OCI-LY7 (cell line): Measurements from ENCODE around the gene PTRHD1. TPM values are rescaled to one million over a fixed set of nuclear protein-coding genes. Genes with fewer than 3 reads are reported as not detected.

Experiments
- BruUV-seq: library from RNA; stranded (reverse); fragments of 400-500 nt; replicated peaks from 2 replicates; lab custom pipeline; 2021; lab: Mats Ljungman, UMichigan
- CTCF ChIA-PET: fragments of 300-600 bp; sonication (Branson Sonifier 250); formaldehyde crosslinking; loops from one replicate; lab custom pipeline; 2022; ENCODE audit warnings: antibody characterized with exemption; ENCODE audit not compliant: unreplicated experiment; lab: Charles Lee
- POLR2A ChIA-PET: fragments of 300-600 bp; sonication (Branson Sonifier 250); formaldehyde crosslinking; loops from one replicate; lab custom pipeline; 2022; ENCODE audit warnings: antibody characterized with exemption; lab: Charles Lee
- DNase-seq: peaks from one replicate; pipeline ENCODE4 v3.0.0-alpha.2; 2015; ENCODE audit warnings: low spot score
- H2AFZ ChIP-seq: fragments of 200-600 bp; sonication (generic), shearing (Covaris generic); 2 replicates; pipeline ENCODE4 v1.6.1; 2014; ENCODE audit warnings: mild to moderate bottlenecking, antibody characterized with exemption, low read length, moderate library complexity
- H3K27ac ChIP-seq: fragments of 200-600 bp; sonication (generic); 2 replicates; pipeline ENCODE4 v1.5.1; 2014; ENCODE audit warnings: mixed run types, low read depth, mild to moderate bottlenecking, moderate library complexity, low read length, inconsistent platforms; ENCODE audit not compliant: poor library complexity, severe bottlenecking
- H3K36me3 ChIP-seq: fragments of 200-600 bp; sonication (generic); 2 replicates; pipeline ENCODE4 v1.6.1; 2014; ENCODE audit warnings: mild to moderate bottlenecking, antibody characterized with exemption, low read length, moderate library complexity, mixed read lengths; ENCODE audit not compliant: insufficient read depth
- H3K4me1 ChIP-seq: fragments of 200-600 bp; sonication (generic); 2 replicates; pipeline ENCODE4 v1.5.1; 2014; ENCODE audit warnings: mild to moderate bottlenecking, low read length; ENCODE audit not compliant: insufficient read depth, poor library complexity, severe bottlenecking
- H3K4me2 ChIP-seq: fragments of 200-600 bp; sonication (generic); 2 replicates; pipeline ENCODE4 v1.6.1; 2014; ENCODE audit warnings: mild to moderate bottlenecking, low read length
- H3K4me3 ChIP-seq: fragments of 200-600 bp; sonication (generic); 2 replicates; pipeline ENCODE4 v1.5.1; 2014; ENCODE audit warnings: mild to moderate bottlenecking, low read depth, low read length; ENCODE audit not compliant: poor library complexity, severe bottlenecking
- H3K79me2 ChIP-seq: fragments of 200-600 bp; sonication (generic); 2 replicates; pipeline ENCODE4 v1.6.1; 2016; ENCODE audit warnings: low read depth, mild to moderate bottlenecking, low read length, moderate library complexity, mixed read lengths; ENCODE audit not compliant: insufficient read depth
- H3K9me2 ChIP-seq: fragments of 200-600 bp; sonication (generic); 2 replicates; pipeline ENCODE4 v1.6.1; 2016; ENCODE audit warnings: mild to moderate bottlenecking, low read length, mixed read lengths; ENCODE audit not compliant: insufficient read depth
- H3K9me3 ChIP-seq: fragments of 200-600 bp; sonication (generic); 2 replicates; pipeline ENCODE4 v1.6.1; 2014; ENCODE audit warnings: mild to moderate bottlenecking, mixed run types, low read length, mixed read lengths
- H4K20me1 ChIP-seq: fragments of 200-600 bp; sonication (generic); 2 replicates; pipeline ENCODE4 v1.6.1; 2014; ENCODE audit warnings: mild to moderate bottlenecking, antibody characterized with exemption, low read length, moderate library complexity, mixed read lengths; ENCODE audit not compliant: insufficient read depth
- CTCF ChIP-seq: fragments of 200-600 bp; sonication (generic); conservative IDR thresholded peaks from 2 replicates; pipeline ENCODE4 v1.5.1; 2014; ENCODE audit warnings: mild to moderate bottlenecking, antibody characterized with exemption, low read length, moderate library complexity, mixed read lengths
- EZH2phosphoT487 ChIP-seq: fragments of 200-600 bp; sonication (generic); IDR thresholded peaks from 2 replicates; pipeline ENCODE4 v1.6.1; 2018; ENCODE audit warnings: low read depth, borderline replicate concordance, mild to moderate bottlenecking, mixed run types, antibody characterized with exemption, low read length, moderate library complexity, mixed read lengths
- intact Hi-C: fragments of 100-400 bp; cut with micrococcal nuclease; formaldehyde crosslinking; loops from one replicate; pipeline ENCODE4 v1.10.0; 2022; ENCODE audit not compliant: unreplicated experiment
- total RNA-seq, 2 experiments: library from RNA; depleted of rRNA in 1 of 2; stranded (reverse); fragments of >200 nt in 1 of 2; shearing (Covaris generic) in 1 of 2; gene quantifications; 2 replicates each; pipeline ENCODE4 v1.2.3, GENCODE V29; 2014 to 2022

PTRHD1 gene
- total RNA-seq, 2 experiments from 2014 or later: 43.9 to 55.0 TPM

GRCh38 chr2:24762518-24762917 lies 30.7 kb downstream of the PTRHD1 start:
- intact Hi-C loops: no loop called here
- ChIA-PET POLR2A (interaction anchor here (0.6 to 2.2 kb wide), 3 partner anchors 22 to 36 kb away, joined by 3 to 4 read pairs (median 4); no protein-coding TSS in a partner anchor), CTCF (no interaction called here)
- peaks cover 12% of the 10 kb centered on the region; the same call in 1 of the 2 replicates for H3K36me3 ChIP-seq
- no peak for TF ChIP-seq CTCF
- TF ChIP-seq EZH2phosphoT487: no peak
- no TSS peak for BruUV-seq
- no peaks in the 10 kb centered on the region for H3K9me3 ChIP-seq
- no peaks in the 10 kb centered on the region for H3K9me2 ChIP-seq
- H3K79me2 ChIP-seq: no peaks in the 10 kb centered on the region
- no peak overlapping the region for H3K27ac ChIP-seq
- H2AFZ ChIP-seq: no peak overlapping the region
- no peaks in the 10 kb centered on the region for H4K20me1 ChIP-seq
- no peaks in the 10 kb centered on the region for H3K4me1 ChIP-seq
- no peak overlapping the region for H3K4me3 ChIP-seq
- H3K4me2 ChIP-seq: no peak overlapping the region
- DNase-seq: no peak

DNA sequence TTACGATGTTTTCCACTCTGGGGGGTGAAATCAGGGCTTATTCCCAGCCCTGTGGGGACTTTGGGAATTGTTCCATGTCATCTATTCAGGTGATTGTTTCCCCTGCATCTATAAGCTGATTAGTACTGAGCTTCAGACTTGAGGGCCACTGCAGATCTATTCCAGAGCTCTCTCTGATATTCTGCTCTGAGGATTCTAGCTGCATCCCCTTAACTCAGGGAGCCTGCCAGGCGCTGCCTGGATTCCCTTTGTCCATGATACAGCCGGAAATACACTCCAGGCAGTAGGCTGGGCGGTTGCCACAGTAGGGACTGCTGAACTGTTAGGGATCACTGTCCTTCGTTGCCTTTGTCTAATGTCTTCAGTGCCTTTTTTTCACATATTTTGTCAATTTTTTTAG lies 31.3 kb downstream of the PTRHD1 start:
- H4K20me1 ChIP-seq: no peaks in the 10 kb centered on the region
- no TSS peak for BruUV-seq
- H3K4me2 ChIP-seq: no peak overlapping the region
- H3K36me3 ChIP-seq: peaks cover 12% of the 10 kb centered on the region; the same call in 1 of the 2 replicates
- ChIA-PET POLR2A (interaction anchor here (0.6 to 2.2 kb wide), 4 partner anchors 13 to 35 kb away, joined by 3 to 4 read pairs (median 4); no protein-coding TSS in a partner anchor), CTCF (interaction anchor here (0.6 kb wide), 1 partner anchor 48 kb away, joined by 3 read pairs; no protein-coding TSS in a partner anchor)
- no peaks in the 10 kb centered on the region for H3K79me2 ChIP-seq
- no peak overlapping the region for H3K27ac ChIP-seq
- H3K4me1 ChIP-seq: no peaks in the 10 kb centered on the region
- H3K9me2 ChIP-seq: no peaks in the 10 kb centered on the region
- H3K4me3 ChIP-seq: no peak overlapping the region
- no peak for DNase-seq
- intact Hi-C loops: no loop called here
- no peak overlapping the region for H2AFZ ChIP-seq
- TF ChIP-seq CTCF: no peak
- TF ChIP-seq EZH2phosphoT487: no peak
- H3K9me3 ChIP-seq: no peaks in the 10 kb centered on the region

GRCh38 chr2:24756789-24757188 lies 36.4 kb downstream of the PTRHD1 start:
- H2AFZ ChIP-seq: no peak overlapping the region
- H3K9me2 ChIP-seq: no peaks in the 10 kb centered on the region
- no peak overlapping the region for H3K27ac ChIP-seq
- H3K9me3 ChIP-seq: no peaks in the 10 kb centered on the region
- H3K4me1 ChIP-seq: no peaks in the 10 kb centered on the region
- intact Hi-C loops: no loop called here
- BruUV-seq: no TSS peak
- DNase-seq: no peak
- H3K4me2 ChIP-seq: no peak overlapping the region
- H4K20me1 ChIP-seq: no peaks in the 10 kb centered on the region
- no peak overlapping the region for H3K4me3 ChIP-seq
- H3K79me2 ChIP-seq: no peaks in the 10 kb centered on the region
- ChIA-PET CTCF (no interaction called here), POLR2A (no interaction called here)
- H3K36me3 ChIP-seq: peaks cover 8% of the 10 kb centered on the region; the same call in 1 of the 2 replicates
- TF ChIP-seq EZH2phosphoT487: no peak
- TF ChIP-seq CTCF: no peak
